Mesendoderm (in vitro differentiated cells): ENCODE data around the gene SLC23A3.

Experiments
- DNase-seq: peaks from one replicate; pipeline ENCODE4 v3.0.0; 2013
- H2AK5ac ChIP-seq: 2 replicates; pipeline ENCODE4 v1.6.1; 2013; ENCODE audit warnings: low read length, inconsistent platforms
- H2BK120ac ChIP-seq: 2 replicates; pipeline ENCODE4 v1.6.1; 2013; ENCODE audit warnings: low read depth, mild to moderate bottlenecking, low read length, moderate library complexity, mixed read lengths
- H2BK15ac ChIP-seq: replicated peaks from 2 replicates; pipeline ENCODE4 v1.6.1; 2013; ENCODE audit warnings: low read depth, mild to moderate bottlenecking, moderate library complexity
- H2BK5ac ChIP-seq: 2 replicates; pipeline ENCODE4 v1.6.1; 2013; ENCODE audit warnings: low read length, inconsistent platforms
- H3K18ac ChIP-seq: 2 replicates; pipeline ENCODE4 v1.6.1; 2013; ENCODE audit warnings: mild to moderate bottlenecking, low read length, mixed read lengths
- H3K23ac ChIP-seq: one replicate; pipeline ENCODE4 v1.6.1; 2013; ENCODE audit warnings: low read length
- H3K27ac ChIP-seq: 2 replicates; pipeline ENCODE4 v1.5.1; 2013; ENCODE audit warnings: low read depth, mild to moderate bottlenecking, inconsistent platforms, low read length, moderate library complexity
- H3K27me3 ChIP-seq: 2 replicates; pipeline ENCODE4 v1.6.1; 2013; ENCODE audit warnings: low read length, control low read depth, mild to moderate bottlenecking, inconsistent platforms; ENCODE audit not compliant: insufficient read depth, poor library complexity
- H3K36me3 ChIP-seq: 2 replicates; pipeline ENCODE4 v1.6.1; 2013; ENCODE audit warnings: low read length, inconsistent platforms; ENCODE audit not compliant: control insufficient read depth, insufficient read depth
- H3K4ac ChIP-seq: one replicate; pipeline ENCODE4 v1.6.1; 2013; ENCODE audit warnings: low read depth, mild to moderate bottlenecking, low read length, moderate library complexity
- H3K4me1 ChIP-seq: 2 replicates; pipeline ENCODE4 v1.6.1; 2013; ENCODE audit warnings: low read depth, low read length, inconsistent platforms; ENCODE audit not compliant: control insufficient read depth
- H3K4me2 ChIP-seq: 2 replicates; pipeline ENCODE4 v1.6.1; 2013; ENCODE audit warnings: low read length
- H3K4me3 ChIP-seq: 2 replicates; pipeline ENCODE4 v1.5.1; 2013; ENCODE audit warnings: mild to moderate bottlenecking, low read length
- H3K56ac ChIP-seq: one replicate; pipeline ENCODE4 v1.6.1; 2013; ENCODE audit warnings: low read length
- H3K79me1 ChIP-seq: 2 replicates; pipeline ENCODE4 v1.6.1; 2013; ENCODE audit warnings: low read length, inconsistent platforms
- H3K79me2 ChIP-seq: 2 replicates; pipeline ENCODE4 v1.6.1; 2013; ENCODE audit warnings: mild to moderate bottlenecking, low read length; ENCODE audit not compliant: control insufficient read depth, insufficient read depth
- H3K9ac ChIP-seq: 2 replicates; pipeline ENCODE4 v1.6.1; 2013; ENCODE audit warnings: low read length, inconsistent platforms
- H4K5ac ChIP-seq: one replicate; pipeline ENCODE4 v1.6.1; 2013; ENCODE audit warnings: low read length
- H4K8ac ChIP-seq: one replicate; pipeline ENCODE4 v1.6.1; 2013; ENCODE audit warnings: low read depth, mild to moderate bottlenecking, control low read depth, low read length, moderate library complexity
- WGBS: extraction: QIAGEN DNeasy Blood & Tissue Kit; methylation state at CpG from one replicate; pipeline ENCODE4 v1.1.7; 2013; ENCODE audit warnings: low lambda C conversion rate, missing lambda C conversion rate; ENCODE audit not compliant: insufficient coverage; ENCODE audit errors: extremely low coverage; 5-methylcytosine and 5-hydroxymethylcytosine counted together

SLC23A3 gene

DNA sequence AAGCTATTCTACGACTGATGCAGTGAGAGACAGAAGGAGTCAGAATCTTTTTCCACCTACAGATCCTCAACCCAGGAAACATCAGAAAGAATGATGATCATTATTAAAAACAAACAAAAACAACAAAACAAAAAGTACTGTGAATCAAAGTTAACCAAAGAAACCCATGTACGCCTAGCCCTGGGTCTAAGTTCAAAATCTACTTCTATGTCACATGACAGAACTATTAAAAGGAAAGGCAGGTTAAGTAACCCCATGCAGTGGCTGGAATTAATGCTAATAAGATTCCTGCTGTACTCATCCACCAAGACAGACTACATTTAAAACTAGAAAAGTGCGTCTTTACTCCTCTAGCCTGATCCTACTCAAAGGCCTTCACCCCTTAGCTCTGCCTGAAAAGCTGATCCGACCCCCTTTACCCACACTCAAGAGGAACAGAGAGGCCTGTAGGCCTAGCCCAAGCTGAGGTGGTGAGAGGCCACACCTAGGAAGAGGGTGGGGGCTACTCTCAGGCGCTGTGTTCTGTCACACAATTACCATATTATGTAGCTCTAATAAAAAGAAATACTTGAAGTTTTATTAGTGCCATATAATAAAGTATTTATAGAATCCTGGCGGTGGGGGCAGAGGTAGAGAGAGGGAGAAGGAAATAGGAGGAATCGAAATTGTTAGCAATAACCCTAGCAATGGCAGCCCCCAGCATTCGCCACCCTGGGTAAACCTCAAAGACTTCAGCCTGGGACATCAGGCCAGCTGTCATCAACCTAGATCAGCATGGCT lies 46.3 kb downstream of the SLC23A3 start:
- H2AK5ac ChIP-seq, result no peak overlapping the region
- H3K4me1 ChIP-seq, result no peaks in the 10 kb centered on the region
- no peak overlapping the region for H3K23ac ChIP-seq
- H2BK5ac ChIP-seq, result no peak overlapping the region
- no CpG with 5 or more reads among the region's 8 CpGs for WGBS
- no peak overlapping the region for H3K27ac ChIP-seq
- H3K18ac ChIP-seq, result no peak overlapping the region
- H2BK120ac ChIP-seq, result no peak overlapping the region
- no peak overlapping the region for H3K9ac ChIP-seq
- H3K4me2 ChIP-seq, result no peak overlapping the region
- H3K36me3 ChIP-seq, result no peaks in the 10 kb centered on the region
- H2BK15ac ChIP-seq, result no peak overlapping the region
- H3K79me1 ChIP-seq, result no peaks in the 10 kb centered on the region
- no peaks in the 10 kb centered on the region for H3K27me3 ChIP-seq
- no peaks in the 10 kb centered on the region for H3K79me2 ChIP-seq
- H4K5ac ChIP-seq, result no peak overlapping the region
- no peak for DNase-seq
- no peak overlapping the region for H4K8ac ChIP-seq
- no peak overlapping the region for H3K4me3 ChIP-seq
- H3K56ac ChIP-seq, result no peak overlapping the region
- H3K4ac ChIP-seq, result no peak overlapping the region

- no peaks in the 10 kb centered on the region for H3K27me3 ChIP-seq
- no peak overlapping the region for H3K56ac ChIP-seq
- H3K4ac ChIP-seq, result no peak overlapping the region
- WGBS, result no CpG with 5 or more reads among the region's 5 CpGs
- H3K23ac ChIP-seq, result no peak overlapping the region
- DNase-seq, result no peak
- H2BK120ac ChIP-seq, result no peak overlapping the region
- no peaks in the 10 kb centered on the region for H3K79me2 ChIP-seq
- no peak overlapping the region for H3K9ac ChIP-seq
- no peaks in the 10 kb centered on the region for H3K79me1 ChIP-seq
- no peak overlapping the region for H4K5ac ChIP-seq
- no peaks in the 10 kb centered on the region for H3K4me1 ChIP-seq
- H2BK5ac ChIP-seq, result no peak overlapping the region
- no peak overlapping the region for H4K8ac ChIP-seq
- H2BK15ac ChIP-seq, result no peak overlapping the region
- no peak overlapping the region for H3K4me3 ChIP-seq
- H3K27ac ChIP-seq, result no peak overlapping the region
- no peak overlapping the region for H3K4me2 ChIP-seq
- H2AK5ac ChIP-seq, result no peak overlapping the region
- no peak overlapping the region for H3K18ac ChIP-seq
- no peaks in the 10 kb centered on the region for H3K36me3 ChIP-seq
Observed at GRCh38 chr2:219122202-219122980, 47.4 kb downstream of the SLC23A3 start.

GRCh38 chr2:219120082-219120481 lies 49.7 kb downstream of the SLC23A3 start:
- H2AK5ac ChIP-seq, result no peak overlapping the region
- H3K23ac ChIP-seq, result no peak overlapping the region
- H3K4me1 ChIP-seq, result no peaks in the 10 kb centered on the region
- H3K4me2 ChIP-seq, result no peak overlapping the region
- no peak overlapping the region for H2BK15ac ChIP-seq
- H4K8ac ChIP-seq, result no peak overlapping the region
- H3K79me2 ChIP-seq, result no peaks in the 10 kb centered on the region
- H3K4ac ChIP-seq, result no peak overlapping the region
- H3K79me1 ChIP-seq, result no peaks in the 10 kb centered on the region
- no peak overlapping the region for H3K9ac ChIP-seq
- no peak overlapping the region for H3K4me3 ChIP-seq
- no peak overlapping the region for H3K27ac ChIP-seq
- no peak overlapping the region for H2BK120ac ChIP-seq
- H3K56ac ChIP-seq, result no peak overlapping the region
- no peak overlapping the region for H2BK5ac ChIP-seq
- no peak for DNase-seq
- H4K5ac ChIP-seq, result no peak overlapping the region
- no peaks in the 10 kb centered on the region for H3K36me3 ChIP-seq
- H3K18ac ChIP-seq, result no peak overlapping the region
- no peaks in the 10 kb centered on the region for H3K27me3 ChIP-seq

DNA sequence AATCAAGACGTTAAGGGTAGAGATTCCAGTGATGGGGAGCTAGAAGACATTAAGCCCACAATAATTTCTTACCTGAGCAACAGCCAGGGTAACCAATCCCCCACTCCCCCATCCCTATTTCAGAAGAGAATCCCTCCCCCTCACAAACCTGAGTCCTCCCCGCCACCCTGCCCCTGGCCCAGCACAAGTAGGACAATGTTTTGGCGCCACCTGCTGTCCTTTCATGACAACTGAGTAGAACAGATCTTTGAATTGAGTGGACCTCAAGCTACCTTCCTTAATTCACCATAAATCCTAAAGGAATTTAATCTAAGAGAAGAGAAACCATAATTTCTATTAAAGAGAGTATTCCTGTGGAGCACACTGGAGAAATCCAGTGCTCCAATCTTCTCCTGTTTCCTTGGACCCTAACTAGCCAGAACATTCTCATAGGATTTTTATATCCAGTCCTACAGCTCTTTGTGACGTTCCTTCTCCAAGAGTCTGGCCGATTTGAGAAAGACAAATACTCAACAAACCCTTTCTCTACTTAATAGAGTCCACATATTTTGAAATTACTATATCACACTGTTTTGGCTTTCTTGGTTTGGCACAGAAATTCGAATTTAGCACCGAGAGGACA lies 50.3 kb downstream of the SLC23A3 start:
- H3K79me1 ChIP-seq, result no peaks in the 10 kb centered on the region
- no peak overlapping the region for H3K4me3 ChIP-seq
- no peak overlapping the region for H4K8ac ChIP-seq
- H3K56ac ChIP-seq, result no peak overlapping the region
- no peak overlapping the region for H4K5ac ChIP-seq
- no CpG with 5 or more reads among the region's 7 CpGs for WGBS
- no peak overlapping the region for H3K4ac ChIP-seq
- no peaks in the 10 kb centered on the region for H3K27me3 ChIP-seq
- no peak overlapping the region for H3K18ac ChIP-seq
- no peaks in the 10 kb centered on the region for H3K4me1 ChIP-seq
- no peak overlapping the region for H3K23ac ChIP-seq
- peak; percentile 74 for DNase-seq
- no peak overlapping the region for H3K4me2 ChIP-seq
- H3K36me3 ChIP-seq, result no peaks in the 10 kb centered on the region
- no peak overlapping the region for H2AK5ac ChIP-seq
- no peak overlapping the region for H2BK120ac ChIP-seq
- H3K27ac ChIP-seq, result no peak overlapping the region
- no peak overlapping the region for H3K9ac ChIP-seq
- H2BK15ac ChIP-seq, result no peak overlapping the region
- no peaks in the 10 kb centered on the region for H3K79me2 ChIP-seq
- no peak overlapping the region for H2BK5ac ChIP-seq

- Histone ChIP-seq H4K5ac (no peak overlapping the region), H3K9ac (no peak overlapping the region), H3K79me2 (no peaks in the 10 kb centered on the region), H3K27me3 (no peaks in the 10 kb centered on the region), H3K56ac (no peak overlapping the region), H3K23ac (no peak overlapping the region), H3K79me1 (no peaks in the 10 kb centered on the region), H3K4me2 (no peak overlapping the region), H3K4me3 (no peak overlapping the region), H2BK5ac (no peak overlapping the region), H2BK120ac (no peak overlapping the region), H3K36me3 (no peaks in the 10 kb centered on the region), H2AK5ac (no peak overlapping the region), H3K4me1 (no peaks in the 10 kb centered on the region), H3K27ac (no peak overlapping the region), H3K4ac (no peak overlapping the region), H2BK15ac (no peak overlapping the region), H3K18ac (no peak overlapping the region), H4K8ac (no peak overlapping the region)
- no peak for DNase-seq
- no CpG with 5 or more reads among the region's 12 CpGs for WGBS
Observed at GRCh38 chr2:219118504-219118903, 51.3 kb downstream of the SLC23A3 start.
